Prostate gland (tissue), 2 donors: Measurements from ENCODE around the gene NDC80.

Source experiments
- CTCF ChIP-seq, 4 experiments: fragments of 200-600 bp in 2 of 4; fragments of 450-650 bp in 2 of 4; sonication (generic) in 2 of 4; IDR thresholded peaks; 1 replicate in 3 of 4; 2 replicates in 1 of 4; pipeline ENCODE4 v1.5.1; 2016 to 2019; ENCODE audit warnings: antibody characterized with exemption in 4 of 4, mild to moderate bottlenecking in 2 of 4, moderate library complexity in 2 of 4
- POLR2A ChIP-seq: fragments of 450-650 bp; IDR thresholded peaks from one replicate; pipeline ENCODE4 v1.6.1; 2016; ENCODE audit warnings: antibody characterized with exemption, mild to moderate bottlenecking
- POLR2AphosphoS5 ChIP-seq: sonication (generic); formaldehyde crosslinking; IDR thresholded peaks from one replicate; pipeline ENCODE4 v1.6.1; 2017; ENCODE audit warnings: antibody characterized with exemption

- no peak for TF ChIP-seq CTCF (IDR thresholded peaks at IDR 0.05)
- no peak for TF ChIP-seq POLR2A
- TF ChIP-seq POLR2AphosphoS5 = no peak
These were observed 53.9 kb downstream of the NDC80 start for GRCh38 chr18:2625217-2625616.
